Testis (tissue), 3 donors: ENCODE measurements around the gene COQ2. TPM values are rescaled to one million over a fixed set of nuclear protein-coding genes. Genes with fewer than 3 reads are reported as not detected.
A peak's percentile ranks its signal among the peaks of the same experiment; 100 is the strongest.
"Not testable (repeated sequence)": the region's sequence is repeated elsewhere in the genome, so short reads cannot be mapped to it uniquely, and the experiment has no call there.

Experiments used
- DNase-seq: peaks from one replicate; pipeline ENCODE4 v3.0.0-alpha.2; 2019
- H3K27ac ChIP-seq, 2 donors: fragments of 200-600 bp; sonication (generic); one replicate each; pipeline ENCODE4 v1.5.1; 2019
- H3K27me3 ChIP-seq: fragments of 200-600 bp; sonication (generic); one replicate; pipeline ENCODE4 v1.5.1; 2019
- H3K36me3 ChIP-seq: fragments of 200-600 bp; sonication (generic); one replicate; pipeline ENCODE4 v1.5.1; 2017; ENCODE audit warnings: low read depth; ENCODE audit errors: missing control alignments
- H3K4me1 ChIP-seq: fragments of 200-600 bp; sonication (generic); one replicate; pipeline ENCODE4 v1.5.1; 2019
- H3K4me3 ChIP-seq, 2 donors: fragments of 200-600 bp; sonication (generic); one replicate each; pipeline ENCODE4 v1.5.1; 2017 to 2019
- H3K9me3 ChIP-seq: fragments of 200-600 bp; sonication (generic); one replicate; pipeline ENCODE4 v1.5.1; 2017
- POLR2A ChIP-seq: fragments of 450-650 bp; IDR thresholded peaks from one replicate; pipeline ENCODE4 v1.6.1; 2017; ENCODE audit warnings: antibody characterized with exemption, mild to moderate bottlenecking, moderate library complexity
- WGBS, 2 donors: methylation state at CpG; one replicate each; pipeline ENCODE4 v1.1.5; 2018; 5-methylcytosine and 5-hydroxymethylcytosine counted together
- intact Hi-C: fragments of 100-400 bp; cut with DNase I; formaldehyde crosslinking; loops from one replicate; pipeline ENCODE4 v1.15.1; 2023; ENCODE audit warnings: low total_unique reads
- polyA plus RNA-seq: library from polyadenylated mRNA; stranded (reverse); fragments of 350-450 nt; fragmentation: Illumina TruSeq; extraction: RNeasy Lipid Tissue Mini Kit (QIAGEN cat#74804); gene quantifications from one replicate; pipeline ENCODE4 v1.2.3, GENCODE V29; 2014; ENCODE audit warnings: low read depth, low replicate concordance; ENCODE audit not compliant: insufficient read depth
- total RNA-seq, 2 donors: library from RNA; depleted of rRNA; stranded (reverse); fragments of >200 nt; gene quantifications; one replicate each; pipeline ENCODE4 v1.2.3, GENCODE V29; 2016
- TF ChIP-seq, protein P1 (sequence below), 3 experiments: fragments of 450-650 bp in 2 of 3; fragments of 200-600 bp in 1 of 3; sonication (generic) in 1 of 3; IDR thresholded peaks; one replicate each; pipeline ENCODE4 v1.5.1; 2016 to 2019; ENCODE audit warnings: antibody characterized with exemption in 3 of 3, mild to moderate bottlenecking in 2 of 3, moderate library complexity in 1 of 3

Gene COQ2
- total and polyA plus RNA-seq, 3 donors from 2014 or later, result 9.5 to 19.4 (median 18.8) TPM

GRCh38 chr4:83283181-83283580 lies 1.4 kb downstream of the COQ2 start:
- WGBS, 2 donors, result 54 to 78% methylated on average over 7 of the region's 7 CpGs
- TF ChIP-seq POLR2A, result no peak
- TF ChIP-seq, protein P1, sequence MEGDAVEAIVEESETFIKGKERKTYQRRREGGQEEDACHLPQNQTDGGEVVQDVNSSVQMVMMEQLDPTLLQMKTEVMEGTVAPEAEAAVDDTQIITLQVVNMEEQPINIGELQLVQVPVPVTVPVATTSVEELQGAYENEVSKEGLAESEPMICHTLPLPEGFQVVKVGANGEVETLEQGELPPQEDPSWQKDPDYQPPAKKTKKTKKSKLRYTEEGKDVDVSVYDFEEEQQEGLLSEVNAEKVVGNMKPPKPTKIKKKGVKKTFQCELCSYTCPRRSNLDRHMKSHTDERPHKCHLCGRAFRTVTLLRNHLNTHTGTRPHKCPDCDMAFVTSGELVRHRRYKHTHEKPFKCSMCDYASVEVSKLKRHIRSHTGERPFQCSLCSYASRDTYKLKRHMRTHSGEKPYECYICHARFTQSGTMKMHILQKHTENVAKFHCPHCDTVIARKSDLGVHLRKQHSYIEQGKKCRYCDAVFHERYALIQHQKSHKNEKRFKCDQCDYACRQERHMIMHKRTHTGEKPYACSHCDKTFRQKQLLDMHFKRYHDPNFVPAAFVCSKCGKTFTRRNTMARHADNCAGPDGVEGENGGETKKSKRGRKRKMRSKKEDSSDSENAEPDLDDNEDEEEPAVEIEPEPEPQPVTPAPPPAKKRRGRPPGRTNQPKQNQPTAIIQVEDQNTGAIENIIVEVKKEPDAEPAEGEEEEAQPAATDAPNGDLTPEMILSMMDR (IDR thresholded peaks at IDR 0.05), result no peak
- Histone ChIP-seq H3K9me3 (no peaks in the 10 kb centered on the region), H3K36me3 (no peaks in the 10 kb centered on the region), H3K4me1 (peaks cover 12% of the 10 kb centered on the region), H3K27ac (no peak overlapping the region), H3K27me3 (no peaks in the 10 kb centered on the region), H3K4me3 (peak overlapping the region in 1 of 2 donors; percentile 79)
- DNase-seq, result no peak
- intact Hi-C loops, result loop anchor here (10.0 kb wide), 1 partner anchor 828 kb away; no protein-coding TSS in a partner anchor

GRCh38 chr4:83282049-83282535 lies 2.5 kb downstream of the COQ2 start:
- Histone ChIP-seq H3K27ac (no peak overlapping the region), H3K4me3 (no peak overlapping the region), H3K27me3 (no peaks in the 10 kb centered on the region), H3K36me3 (no peaks in the 10 kb centered on the region), H3K4me1 (peaks cover 12% of the 10 kb centered on the region), H3K9me3 (no peaks in the 10 kb centered on the region)
- WGBS, 2 donors, result 32 to 34% methylated on average over 4 of the region's 4 CpGs
- intact Hi-C loops, result loop anchor here (10.0 kb wide), 1 partner anchor 827 kb away; no protein-coding TSS in a partner anchor
- peak; percentile 51 for DNase-seq
- TF ChIP-seq POLR2A, result no peak
- TF ChIP-seq, protein P1 (IDR thresholded peaks at IDR 0.05), result peak; percentile 32 to 70 (median 51)

DNA sequence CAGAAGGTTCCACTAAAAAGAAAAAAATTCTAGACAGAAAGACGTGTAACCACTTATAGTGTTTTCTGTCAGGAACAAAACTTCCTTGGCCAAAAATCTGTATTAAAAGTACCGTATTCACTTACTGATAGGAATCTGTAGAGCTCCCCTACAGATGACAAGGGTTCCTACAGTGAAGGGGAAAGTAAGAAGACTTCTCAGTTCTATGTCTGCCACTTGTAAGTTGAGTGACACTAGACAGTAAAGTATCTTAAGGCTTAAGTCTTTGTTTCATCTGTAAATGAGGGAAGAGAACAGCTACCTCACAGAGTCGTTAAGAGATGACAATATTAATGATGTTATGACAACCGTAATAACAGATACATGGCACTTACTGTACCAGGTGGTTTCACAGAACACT lies 3.3 kb downstream of the COQ2 start:
- Histone ChIP-seq H3K9me3 (no peaks in the 10 kb centered on the region), H3K4me3 (no peak overlapping the region), H3K27ac (no peak overlapping the region), H3K27me3 (no peaks in the 10 kb centered on the region), H3K4me1 (peaks cover 12% of the 10 kb centered on the region), H3K36me3 (no peaks in the 10 kb centered on the region)
- WGBS, 2 donors, result 62 to 74% methylated on average over 4 of the region's 4 CpGs
- intact Hi-C loops, result loop anchor here (10.0 kb wide), 1 partner anchor 827 kb away; no protein-coding TSS in a partner anchor
- no peak for TF ChIP-seq POLR2A
- TF ChIP-seq, protein P1 (IDR thresholded peaks at IDR 0.05), result no peak
- DNase-seq, result no peak

DNA sequence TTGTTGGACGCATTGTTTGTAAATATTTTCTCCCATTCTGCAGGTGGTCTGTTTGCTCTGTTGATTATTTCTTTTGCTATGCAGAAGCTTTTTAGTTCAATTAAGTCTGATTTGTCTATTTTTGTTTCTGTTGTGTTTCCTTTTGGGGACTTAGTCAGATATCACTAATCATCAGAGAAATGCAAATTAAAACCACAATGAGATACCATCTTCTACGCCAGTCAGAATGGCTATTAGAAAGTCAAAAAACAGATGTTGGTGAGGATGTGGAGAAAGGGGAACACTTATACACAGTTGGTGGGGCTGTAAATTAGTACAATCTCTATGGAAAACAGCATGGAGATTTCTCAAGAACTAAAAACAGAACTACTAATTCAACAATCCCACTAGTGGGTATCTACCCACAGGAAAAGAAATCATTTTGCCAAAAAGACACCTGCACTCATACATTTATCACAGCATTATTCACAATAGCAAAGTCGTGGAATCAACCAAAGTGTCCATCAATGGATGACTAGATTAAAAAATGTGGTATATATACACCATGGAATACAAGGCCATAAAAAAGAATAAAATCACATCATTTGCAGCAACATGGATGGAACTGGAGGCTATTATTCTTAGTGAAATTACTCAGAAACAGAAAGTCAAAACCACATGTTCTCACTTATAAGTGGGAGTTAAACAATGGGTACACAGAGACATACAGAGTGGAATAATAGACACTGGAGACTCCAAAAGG lies 8.1 kb downstream of the COQ2 start:
- no peaks in the 10 kb centered on the region for H3K27me3 ChIP-seq
- no peak for DNase-seq
- TF ChIP-seq, protein P1 (IDR thresholded peaks at IDR 0.05), result no peak
- no peak for TF ChIP-seq POLR2A
- no peaks in the 10 kb centered on the region for H3K36me3 ChIP-seq
- H3K4me3 ChIP-seq, result no peak overlapping the region
- no peaks in the 10 kb centered on the region for H3K9me3 ChIP-seq
- intact Hi-C loops, result no loop called here
- no peaks in the 10 kb centered on the region for H3K4me1 ChIP-seq
- H3K27ac ChIP-seq, result no peak overlapping the region
- 90 to 92% methylated on average over 3 of the region's 3 CpGs for WGBS, 2 donors

DNA sequence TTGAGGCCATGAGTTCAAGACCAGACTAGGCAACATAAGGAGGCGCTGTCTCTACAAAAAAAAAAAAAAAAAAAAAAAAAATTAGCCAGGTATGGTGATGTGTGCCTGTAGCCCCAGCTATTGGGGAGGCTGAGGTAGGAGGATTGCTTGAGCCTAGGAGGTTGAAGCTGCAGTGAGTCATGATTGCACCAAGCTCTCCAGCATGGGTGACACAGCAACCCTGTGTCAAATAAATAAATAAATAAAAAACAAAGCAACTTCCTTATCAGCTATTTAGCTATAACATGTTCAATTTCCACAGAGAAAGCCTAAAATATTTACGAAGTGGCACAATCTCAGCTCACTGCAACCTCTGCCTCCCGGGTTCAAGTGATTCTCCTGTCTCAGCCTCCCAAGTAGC lies 10.7 kb downstream of the COQ2 start:
- H3K27me3 ChIP-seq, DNase-seq, H3K9me3 ChIP-seq, H3K36me3 ChIP-seq, H3K4me3 ChIP-seq, H3K27ac ChIP-seq, H3K4me1 ChIP-seq, intact Hi-C loops: not testable (repeated sequence)
- WGBS, 2 donors, result 97 to 98% methylated on average over 3 of the region's 3 CpGs
